ENCODE data around the gene ZNF234.
"Not testable (repeated sequence)": the region's sequence is repeated elsewhere in the genome, so short reads cannot be mapped to it uniquely, and the experiment has no call there.

The ZNF234 gene

DNA sequence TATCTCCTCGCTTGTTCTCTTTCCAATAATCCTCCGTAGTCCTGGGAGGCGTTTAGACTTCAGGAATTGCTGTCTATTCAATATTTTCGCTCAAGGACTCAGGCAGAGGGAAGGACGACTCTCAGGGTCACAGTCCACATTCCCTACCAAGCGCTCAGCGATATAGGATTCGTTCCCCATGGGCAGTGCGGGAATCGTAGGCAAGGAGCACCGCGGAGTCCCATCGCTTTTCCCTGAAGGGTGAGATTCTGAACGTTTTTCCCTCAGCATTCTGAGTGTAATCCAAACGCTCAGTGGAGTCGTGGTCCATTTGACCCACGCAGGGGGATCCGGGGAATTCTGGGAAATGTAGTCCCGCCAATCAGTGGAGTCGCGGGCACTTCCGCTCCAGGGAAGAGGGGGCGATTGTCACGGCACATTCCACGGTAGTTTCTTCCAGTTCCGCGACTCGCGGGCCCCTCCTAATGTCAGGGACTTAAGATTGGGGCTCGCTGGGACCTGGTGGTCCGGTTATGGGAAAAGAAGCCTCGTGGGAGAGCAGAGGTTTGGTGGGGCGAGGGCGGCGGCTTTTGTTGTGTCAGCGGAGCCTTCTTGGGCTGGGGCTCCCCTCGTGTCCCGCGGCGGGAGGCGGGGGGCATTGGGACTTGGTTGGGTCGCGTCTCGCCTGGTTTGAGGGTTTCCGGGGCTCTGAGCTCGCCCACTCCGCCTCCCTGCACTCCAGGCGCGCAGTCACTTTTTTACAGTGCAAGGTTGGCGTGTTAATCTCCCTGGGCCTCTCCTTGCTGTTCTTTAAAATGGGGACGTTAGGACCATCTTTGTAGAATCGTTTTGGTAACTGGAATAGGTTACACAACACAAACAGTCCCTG, at the start of gene ZNF234:
ZNF234 (plus strand) TSS at position 364 of the 868 bp plus-strand sequence. CDS start 3,079 bp downstream, outside the sequence.
- Mint-ChIP-seq H3K36me3 (peaks cover 31% of the 10 kb centered on the region), H3K4me3 (peak within 1 kb of the TSS; percentile 75), H3K27ac (peak within 1 kb of the TSS; percentile 75), H3K9me3 (peaks cover 19% of the 10 kb centered on the region), H3K4me1 (peaks cover 19% of the 10 kb centered on the region), H3K27me3 (no peaks in the 10 kb centered on the region)
- CTCF ChIA-PET = no interaction called here
- peak; percentile 78 for DNase-seq

- Mint-ChIP-seq H3K9me3 (peaks cover 4% of the 10 kb centered on the region), H3K4me3 (no peak overlapping the region), H3K27me3 (peaks cover 4% of the 10 kb centered on the region), H3K4me1 (peaks cover 18% of the 10 kb centered on the region), H3K36me3 (peaks cover 16% of the 10 kb centered on the region), H3K27ac (no peak overlapping the region)
- no peak for DNase-seq
- CTCF ChIA-PET = no interaction called here
Measured at GRCh38 chr19:44092108-44092507, 49.2 kb upstream of the ZNF234 start.

GRCh38 chr19:44093931-44094765, 47.2 kb upstream of the ZNF234 start, which contains the start of gene ZNF224:
ZNF224 (plus strand) TSS chr19:44094361; CDS start chr19:44097874, 3,513 bp downstream.
- peak within 1 kb of the TSS; percentile 79 for H3K27ac Mint-ChIP-seq
- H3K27me3 Mint-ChIP-seq = peaks cover 4% of the 10 kb centered on the region
- H3K36me3 Mint-ChIP-seq = peaks cover 37% of the 10 kb centered on the region
- H3K9me3 Mint-ChIP-seq = peaks cover 13% of the 10 kb centered on the region
- CTCF ChIA-PET = interaction anchor here (1.1 to 1.9 kb wide), 5 partner anchors 20 to 159 kb away, joined by 3 to 7 read pairs (median 5); partner anchors contain the start of genes ZNF225, ZNF230, ZNF284 and ZNF45
- peaks cover 21% of the 10 kb centered on the region for H3K4me1 Mint-ChIP-seq
- DNase-seq = peak; percentile 91
- peak within 1 kb of the TSS; percentile 94 for H3K4me3 Mint-ChIP-seq

- DNase-seq = no peak
- H3K27me3 Mint-ChIP-seq = no peaks in the 10 kb centered on the region
- peaks cover 69% of the 10 kb centered on the region for H3K9me3 Mint-ChIP-seq
- H3K4me3 Mint-ChIP-seq = no peak overlapping the region
- peaks cover 69% of the 10 kb centered on the region for H3K36me3 Mint-ChIP-seq
- CTCF ChIA-PET = no interaction called here
- no peak overlapping the region for H3K27ac Mint-ChIP-seq
- H3K4me1 Mint-ChIP-seq = peaks cover 9% of the 10 kb centered on the region
Measured at GRCh38 chr19:44107751-44108150, 33.6 kb upstream of the ZNF234 start.

GRCh38 chr19:44109458-44109857, 31.9 kb upstream of the ZNF234 start:
- Mint-ChIP-seq H3K4me1 (peaks cover 20% of the 10 kb centered on the region), H3K4me3 (no peak overlapping the region), H3K9me3 (peaks cover 63% of the 10 kb centered on the region), H3K27me3 (peaks cover 5% of the 10 kb centered on the region), H3K36me3 (peaks cover 56% of the 10 kb centered on the region), H3K27ac (no peak overlapping the region)
- DNase-seq = no peak
- CTCF ChIA-PET = no interaction called here

- Mint-ChIP-seq H3K4me1 (peaks cover 23% of the 10 kb centered on the region), H3K36me3 (peaks cover 40% of the 10 kb centered on the region), H3K4me3 (peak overlapping the region; percentile 51), H3K27me3 (peaks cover 5% of the 10 kb centered on the region), H3K9me3 (peaks cover 42% of the 10 kb centered on the region), H3K27ac (no peak overlapping the region)
- CTCF ChIA-PET = no interaction called here
- DNase-seq = no peak
Measured at GRCh38 chr19:44111910-44112463, 29.4 kb upstream of the ZNF234 start.

DNA sequence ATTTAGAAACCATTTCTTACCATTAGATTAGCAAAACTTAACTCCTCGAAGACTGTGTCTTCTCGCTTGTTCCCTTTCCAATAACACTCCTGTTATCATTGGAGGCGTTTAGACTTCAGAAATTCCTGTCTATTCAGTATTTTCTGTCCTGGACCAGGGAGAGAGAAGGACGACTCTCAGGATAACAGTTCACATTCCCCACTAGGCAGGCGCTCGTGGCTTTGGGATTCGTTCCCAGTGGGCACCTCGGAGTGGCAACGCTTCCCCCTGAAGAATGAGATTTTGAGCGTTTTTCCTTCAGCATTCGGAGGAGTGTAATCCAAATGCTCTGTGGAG, 28.6 kb upstream of the ZNF234 start:
- Mint-ChIP-seq H3K9me3 (peaks cover 34% of the 10 kb centered on the region), H3K4me1 (peaks cover 23% of the 10 kb centered on the region), H3K27me3 (peaks cover 5% of the 10 kb centered on the region), H3K4me3 (peak overlapping the region; percentile 99), H3K36me3 (peaks cover 39% of the 10 kb centered on the region), H3K27ac (no peak overlapping the region)
- DNase-seq = no peak
- CTCF ChIA-PET = no interaction called here

GRCh38 chr19:44113138-44113783, 28.1 kb upstream of the ZNF234 start, which contains the start of gene ZNF225:
ZNF225 (plus strand) TSS chr19:44113399; CDS start chr19:44115828, 2,429 bp downstream.
- peak; percentile 89 for DNase-seq
- CTCF ChIA-PET = interaction anchor here (1.6 kb wide), 1 partner anchor 18 kb away, joined by 5 read pairs; no protein-coding TSS in a partner anchor
- peaks cover 5% of the 10 kb centered on the region for H3K27me3 Mint-ChIP-seq
- H3K27ac Mint-ChIP-seq = peak within 1 kb of the TSS; percentile 85
- H3K36me3 Mint-ChIP-seq = peaks cover 37% of the 10 kb centered on the region
- H3K4me1 Mint-ChIP-seq = peaks cover 23% of the 10 kb centered on the region
- peaks cover 30% of the 10 kb centered on the region for H3K9me3 Mint-ChIP-seq
- peak within 1 kb of the TSS; percentile 99 for H3K4me3 Mint-ChIP-seq

GRCh38 chr19:44113784-44114390, 27.5 kb upstream of the ZNF234 start:
- peaks cover 39% of the 10 kb centered on the region for H3K36me3 Mint-ChIP-seq
- no peak for DNase-seq
- peaks cover 5% of the 10 kb centered on the region for H3K27me3 Mint-ChIP-seq
- H3K4me3 Mint-ChIP-seq = peak overlapping the region; percentile 99
- H3K27ac Mint-ChIP-seq = peak overlapping the region; percentile 85
- H3K4me1 Mint-ChIP-seq = peaks cover 23% of the 10 kb centered on the region
- CTCF ChIA-PET = interaction anchor here (1.6 kb wide), 1 partner anchor 19 kb away, joined by 5 read pairs; no protein-coding TSS in a partner anchor
- peaks cover 26% of the 10 kb centered on the region for H3K9me3 Mint-ChIP-seq

DNA sequence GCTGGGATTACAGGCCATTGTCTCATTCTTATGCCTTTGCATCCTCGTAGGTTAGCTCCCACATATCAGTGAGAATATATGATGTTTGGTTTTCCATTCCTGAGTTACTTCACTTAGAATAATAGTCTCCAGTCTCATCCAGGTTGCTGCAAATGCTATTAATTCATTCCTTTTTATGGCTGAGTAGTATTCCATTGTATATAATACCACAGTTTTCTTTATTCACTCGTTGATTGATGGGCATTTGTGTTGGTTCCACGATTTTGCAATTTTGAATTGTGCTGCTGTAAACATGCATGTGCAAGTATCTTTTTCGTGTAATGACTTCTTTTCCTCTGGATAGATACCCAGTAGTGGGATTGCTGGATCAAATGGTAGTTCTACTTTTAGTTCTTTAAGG, 20.2 kb upstream of the ZNF234 start:
- H3K27ac Mint-ChIP-seq, CTCF ChIA-PET, H3K27me3 Mint-ChIP-seq, H3K4me3 Mint-ChIP-seq, DNase-seq, H3K4me1 Mint-ChIP-seq: not testable (repeated sequence)
- peaks cover 45% of the 10 kb centered on the region for H3K9me3 Mint-ChIP-seq
- peaks cover 85% of the 10 kb centered on the region for H3K36me3 Mint-ChIP-seq

GRCh38 chr19:44131955-44132354, 9.4 kb upstream of the ZNF234 start:
- Mint-ChIP-seq H3K27ac (no peak overlapping the region), H3K27me3 (no peaks in the 10 kb centered on the region), H3K4me1 (no peaks in the 10 kb centered on the region), H3K36me3 (peaks cover 36% of the 10 kb centered on the region), H3K4me3 (no peak overlapping the region), H3K9me3 (peaks cover 46% of the 10 kb centered on the region)
- CTCF ChIA-PET = no interaction called here
- DNase-seq = no peak

- Mint-ChIP-seq H3K4me3 (peak overlapping the region; percentile 75), H3K36me3 (peaks cover 31% of the 10 kb centered on the region), H3K4me1 (peaks cover 19% of the 10 kb centered on the region), H3K27ac (peak overlapping the region; percentile 75), H3K9me3 (peaks cover 17% of the 10 kb centered on the region), H3K27me3 (no peaks in the 10 kb centered on the region)
- peak; percentile 22 for DNase-seq
- CTCF ChIA-PET = no interaction called here
Measured at GRCh38 chr19:44142059-44142433, 692 bp downstream of the ZNF234 start.

GRCh38 chr19:44149776-44150175, 8.4 kb downstream of the ZNF234 start:
- Mint-ChIP-seq H3K27ac (no peak overlapping the region), H3K36me3 (peaks cover 79% of the 10 kb centered on the region), H3K4me3 (no peak overlapping the region), H3K4me1 (no peaks in the 10 kb centered on the region), H3K27me3 (no peaks in the 10 kb centered on the region), H3K9me3 (peaks cover 25% of the 10 kb centered on the region)
- no peak for DNase-seq
- CTCF ChIA-PET = interaction anchor here (0.6 kb wide), 1 partner anchor 1287 kb away, joined by 3 read pairs; no protein-coding TSS in a partner anchor
